HCEC 1CT (cell line): Measurements from ENCODE around the gene ILF3.

Source experiments
- DNase-seq: peaks from one replicate; pipeline ENCODE4 v3.0.0-alpha.2; 2017

The ILF3 gene

GRCh38 chr19:10653732-10654609, at the start of gene ILF3:
ILF3 (plus strand) TSS chr19:10654346; CDS start chr19:10670606, 16,260 bp downstream.
- peak; percentile 99 for DNase-seq

- no peak for DNase-seq
Measured at GRCh38 chr19:10604460-10604980, 49.6 kb upstream of the ILF3 start.

- DNase-seq: no peak
Measured at GRCh38 chr19:10611907-10612306, 42.2 kb upstream of the ILF3 start.

- no peak for DNase-seq
Measured at GRCh38 chr19:10612499-10613119, 41.5 kb upstream of the ILF3 start.

- no peak for DNase-seq
Measured at GRCh38 chr19:10615429-10616023, 38.6 kb upstream of the ILF3 start.

GRCh38 chr19:10617409-10618121, 36.6 kb upstream of the ILF3 start:
- peak; percentile 91 for DNase-seq

GRCh38 chr19:10618846-10619245, 35.3 kb upstream of the ILF3 start:
- DNase-seq: no peak

GRCh38 chr19:10620786-10621185, 33.4 kb upstream of the ILF3 start:
- DNase-seq: no peak

GRCh38 chr19:10621966-10622365, 32.2 kb upstream of the ILF3 start:
- no peak for DNase-seq

GRCh38 chr19:10624585-10624984, 29.6 kb upstream of the ILF3 start:
- DNase-seq: no peak

GRCh38 chr19:10625003-10625761, 29.0 kb upstream of the ILF3 start, which contains the start of gene SLC44A2:
SLC44A2 (plus strand) TSS chr19:10625553; CDS start chr19:10625634, 81 bp downstream.
- DNase-seq: peak; percentile 56

GRCh38 chr19:10625762-10626138, 28.4 kb upstream of the ILF3 start:
- DNase-seq: no peak

GRCh38 chr19:10631874-10632273, 22.3 kb upstream of the ILF3 start:
- no peak for DNase-seq

GRCh38 chr19:10634430-10634829, 19.7 kb upstream of the ILF3 start:
- no peak for DNase-seq

GRCh38 chr19:10634963-10635362, 19.2 kb upstream of the ILF3 start:
- DNase-seq: no peak

GRCh38 chr19:10636304-10636972, 17.7 kb upstream of the ILF3 start:
- no peak for DNase-seq

GRCh38 chr19:10637894-10638293, 16.3 kb upstream of the ILF3 start:
- DNase-seq: no peak

GRCh38 chr19:10639836-10640235, 14.3 kb upstream of the ILF3 start:
- DNase-seq: no peak

- DNase-seq: no peak
Measured at GRCh38 chr19:10640361-10640760, 13.8 kb upstream of the ILF3 start.

- no peak for DNase-seq
Measured at GRCh38 chr19:10641248-10641647, 12.9 kb upstream of the ILF3 start.

GRCh38 chr19:10642473-10643171, 11.5 kb upstream of the ILF3 start:
- DNase-seq: no peak
